HepG2 (cell line): ENCODE data around the gene ELP5. TPM values are rescaled to one million over a fixed set of nuclear protein-coding genes. Genes with fewer than 3 reads are reported as not detected.

ENCODE experiments used
- BCL6 ChIP-seq: IDR thresholded peaks from 2 replicates; pipeline ENCODE4 v1.6.1; 2016; ENCODE audit warnings: missing genetic modification reagents, missing compliant biosample characterization
- EP300 ChIP-seq, 3 experiments: sonication (generic) in 1 of 3; formaldehyde crosslinking in 1 of 3; IDR thresholded peaks; 2 replicates each; pipeline versions ENCODE4 v1.5.1 to v1.6.1; 2011 to 2020; ENCODE audit warnings: low read depth in 2 of 3, low read length in 2 of 3, borderline replicate concordance in 1 of 3, improper control_type of control experiment in 1 of 3, mild to moderate bottlenecking in 1 of 3, missing genetic modification reagents in 1 of 3, moderate library complexity in 1 of 3
- FOSL1 ChIP-seq: sonication (generic); formaldehyde crosslinking; IDR thresholded peaks from 2 replicates; pipeline ENCODE4 v1.9.0; 2021; ENCODE audit warnings: missing genetic modification reagents, borderline replicate concordance
- FOXK2 ChIP-seq: fragments of 450-650 bp; IDR thresholded peaks from 2 replicates; pipeline ENCODE4 v1.6.1; 2016
- GLI4 ChIP-seq: sonication (generic); formaldehyde crosslinking; IDR thresholded peaks from 2 replicates; pipeline ENCODE4 v1.5.1; 2020; ENCODE audit warnings: missing genetic modification reagents, mild to moderate bottlenecking, moderate library complexity, borderline replicate concordance
- PRMT3 ChIP-seq: sonication (generic); formaldehyde crosslinking; IDR thresholded peaks from 2 replicates; pipeline ENCODE4 v1.8.1; 2022; ENCODE audit warnings: low read depth, mild to moderate bottlenecking, moderate library complexity, missing genetic modification reagents, borderline replicate concordance
- RBFOX2 ChIP-seq: fragments of 200-400 bp; formaldehyde crosslinking; IDR thresholded peaks from 2 replicates; pipeline ENCODE4 v1.6.1; 2017; ENCODE audit warnings: low read depth, mild to moderate bottlenecking, low read length
- YY1 ChIP-seq: IDR thresholded peaks from 2 replicates; pipeline ENCODE4 v1.6.1; 2011; ENCODE audit warnings: low read length, low read depth, moderate library complexity, mild to moderate bottlenecking; ENCODE audit not compliant: insufficient read depth, insufficient replicate concordance
- ZBTB8A ChIP-seq: sonication (generic); formaldehyde crosslinking; IDR thresholded peaks from 2 replicates; pipeline ENCODE4 v1.4.0; 2020; ENCODE audit warnings: mild to moderate bottlenecking, low read depth, missing genetic modification reagents, borderline replicate concordance
- ZFP1 ChIP-seq: IDR thresholded peaks from 2 replicates; pipeline ENCODE4 v1.6.1; 2016
- ZNF292 ChIP-seq: sonication (generic); formaldehyde crosslinking; IDR thresholded peaks from 2 replicates; pipeline ENCODE4 v1.8.1; 2022; ENCODE audit warnings: mild to moderate bottlenecking, low read depth, missing genetic modification reagents, borderline replicate concordance
- ZNF451 ChIP-seq: sonication (generic); formaldehyde crosslinking; IDR thresholded peaks from 2 replicates; pipeline ENCODE4 v1.5.0; 2020; ENCODE audit warnings: mild to moderate bottlenecking, missing genetic modification reagents
- ZNF788 ChIP-seq: sonication (generic); formaldehyde crosslinking; IDR thresholded peaks from 2 replicates; pipeline ENCODE4 v1.5.0; 2020; ENCODE audit warnings: mild to moderate bottlenecking, missing genetic modification reagents, borderline replicate concordance
- polyA plus RNA-seq, 8 experiments: library from polyadenylated mRNA; depleted of rRNA in 3 of 8; stranded (reverse) in 7 of 8; unstranded in 1 of 8; fragments of >200 nt; fragmentation: Illumina TruSeq in 4 of 8; extraction: Trizol in 4 of 8; gene quantifications; 2 replicates each; pipeline versions ENCODE4 v1.2.1 to v1.2.3, GENCODE V29; 2011 to 2016; ENCODE audit warnings: low read depth in 4 of 8, missing spikeins in 1 of 8, mixed read lengths in 1 of 8; ENCODE audit not compliant: insufficient read depth in 1 of 8
- total RNA-seq, 5 experiments: library from RNA; depleted of rRNA; stranded (reverse); fragments of >200 nt; fragmentation: Illumina TruSeq; extraction: Trizol; gene quantifications; 2 replicates each; pipeline ENCODE4 v1.2.3, GENCODE V29; 2016; ENCODE audit warnings: low read depth in 1 of 5
- TF ChIP-seq, protein P1 (sequence below): sonication (generic); formaldehyde crosslinking; IDR thresholded peaks from 2 replicates; pipeline ENCODE4 v1.4.0; 2020; ENCODE audit warnings: missing genetic modification reagents, borderline replicate concordance
- TF ChIP-seq, protein P2 (sequence below): sonication (generic); formaldehyde crosslinking; IDR thresholded peaks from 2 replicates; pipeline ENCODE4 v1.4.0; 2020; ENCODE audit warnings: missing genetic modification reagents
- TF ChIP-seq, protein P3 (sequence below): sonication (generic); formaldehyde crosslinking; IDR thresholded peaks from 2 replicates; pipeline ENCODE4 v1.5.0; 2020; ENCODE audit warnings: missing genetic modification reagents
- TF ChIP-seq, protein P4 (sequence below): sonication (generic); formaldehyde crosslinking; IDR thresholded peaks from 2 replicates; pipeline ENCODE4 v1.4.0; 2020; ENCODE audit warnings: missing genetic modification reagents

ELP5 gene
- total and polyA plus RNA-seq, 2 of the 13 experiments (the other 11 are each of a cell fraction or from before 2014, with no cell fraction given): 67.6 to 69.8 TPM

DNA sequence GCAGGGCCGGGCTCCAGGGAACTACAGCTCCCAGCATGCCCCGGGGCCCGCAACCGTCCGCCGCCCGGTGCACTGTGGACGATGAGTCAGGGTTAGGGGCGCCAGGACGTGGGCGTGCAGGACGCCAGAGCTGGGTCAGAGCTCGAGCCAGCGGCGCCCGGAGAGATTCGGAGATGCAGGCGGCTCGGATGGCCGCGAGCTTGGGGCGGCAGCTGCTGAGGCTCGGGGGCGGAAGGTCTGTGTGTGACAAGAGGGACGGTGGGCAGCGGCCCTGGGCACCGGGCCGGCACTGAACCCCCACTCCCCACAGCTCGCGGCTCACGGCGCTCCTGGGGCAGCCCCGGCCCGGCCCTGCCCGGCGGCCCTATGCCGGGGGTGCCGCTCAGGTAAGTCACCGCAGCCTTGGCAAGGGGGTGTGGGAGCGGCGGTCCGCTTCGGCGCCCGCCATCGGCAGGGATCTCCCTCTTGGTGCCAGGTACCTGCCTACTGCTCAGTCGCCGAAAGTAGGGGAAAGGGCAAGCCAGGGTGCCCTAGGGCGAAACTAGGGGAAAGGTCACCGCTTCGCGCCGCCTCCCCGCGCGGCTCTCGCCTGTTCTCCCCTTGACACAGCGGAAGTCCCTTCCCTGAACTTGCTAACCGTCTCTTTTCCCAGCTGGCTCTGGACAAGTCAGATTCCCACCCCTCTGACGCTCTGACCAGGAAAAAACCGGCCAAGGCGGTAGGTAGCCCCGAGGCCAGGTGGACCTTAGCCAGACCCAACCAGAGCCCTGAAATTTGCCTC, 32.0 kb upstream of the ELP5 start, which contains the start of the genes ACADVL and DLG4 (continued):
- TF ChIP-seq YY1 (peak; percentile 72), GLI4 (CRISPR knock-in tag) (peak; percentile 94; the same call in 1 of the 2 replicates), FOXK2 (no peak), BCL6 (peak; percentile 54), ZNF451 (CRISPR knock-in tag) (no peak; the same call in 1 of the 2 replicates), FOSL1 (CRISPR knock-in tag) (peak; percentile 80), ZNF292 (no peak), ZBTB8A (CRISPR knock-in tag) (peak; percentile 48; the same call in 1 of the 2 replicates), RBFOX2 (peak; percentile 94), ZNF788 (CRISPR knock-in tag) (peak; percentile 48; the same call in 1 of the 2 replicates), ZFP1 (CRISPR knock-in tag) (no peak; the same call in 1 of the 2 replicates), PRMT3 (no peak), EP300 (IDR thresholded peaks at IDR 0.05; ENCODE audit: low read depth in 2 of 2, low read length in 2 of 2) (no peak), EP300 (CRISPR knock-in tag; IDR thresholded peaks at IDR 0.05; ENCODE audit: borderline replicate concordance) (no peak)
- TF ChIP-seq, protein P1, sequence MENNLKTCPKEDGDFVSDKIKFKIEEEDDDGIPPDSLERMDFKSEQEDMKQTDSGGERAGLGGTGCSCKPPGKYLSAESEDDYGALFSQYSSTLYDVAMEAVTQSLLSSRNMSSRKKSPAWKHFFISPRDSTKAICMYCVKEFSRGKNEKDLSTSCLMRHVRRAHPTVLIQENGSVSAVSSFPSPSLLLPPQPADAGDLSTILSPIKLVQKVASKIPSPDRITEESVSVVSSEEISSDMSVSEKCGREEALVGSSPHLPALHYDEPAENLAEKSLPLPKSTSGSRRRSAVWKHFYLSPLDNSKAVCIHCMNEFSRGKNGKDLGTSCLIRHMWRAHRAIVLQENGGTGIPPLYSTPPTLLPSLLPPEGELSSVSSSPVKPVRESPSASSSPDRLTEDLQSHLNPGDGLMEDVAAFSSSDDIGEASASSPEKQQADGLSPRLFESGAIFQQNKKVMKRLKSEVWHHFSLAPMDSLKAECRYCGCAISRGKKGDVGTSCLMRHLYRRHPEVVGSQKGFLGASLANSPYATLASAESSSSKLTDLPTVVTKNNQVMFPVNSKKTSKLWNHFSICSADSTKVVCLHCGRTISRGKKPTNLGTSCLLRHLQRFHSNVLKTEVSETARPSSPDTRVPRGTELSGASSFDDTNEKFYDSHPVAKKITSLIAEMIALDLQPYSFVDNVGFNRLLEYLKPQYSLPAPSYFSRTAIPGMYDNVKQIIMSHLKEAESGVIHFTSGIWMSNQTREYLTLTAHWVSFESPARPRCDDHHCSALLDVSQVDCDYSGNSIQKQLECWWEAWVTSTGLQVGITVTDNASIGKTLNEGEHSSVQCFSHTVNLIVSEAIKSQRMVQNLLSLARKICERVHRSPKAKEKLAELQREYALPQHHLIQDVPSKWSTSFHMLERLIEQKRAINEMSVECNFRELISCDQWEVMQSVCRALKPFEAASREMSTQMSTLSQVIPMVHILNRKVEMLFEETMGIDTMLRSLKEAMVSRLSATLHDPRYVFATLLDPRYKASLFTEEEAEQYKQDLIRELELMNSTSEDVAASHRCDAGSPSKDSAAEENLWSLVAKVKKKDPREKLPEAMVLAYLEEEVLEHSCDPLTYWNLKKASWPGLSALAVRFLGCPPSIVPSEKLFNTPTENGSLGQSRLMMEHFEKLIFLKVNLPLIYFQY (CRISPR knock-in tag): peak; percentile 19; the same call in 1 of the 2 replicates
- TF ChIP-seq, protein P2, sequence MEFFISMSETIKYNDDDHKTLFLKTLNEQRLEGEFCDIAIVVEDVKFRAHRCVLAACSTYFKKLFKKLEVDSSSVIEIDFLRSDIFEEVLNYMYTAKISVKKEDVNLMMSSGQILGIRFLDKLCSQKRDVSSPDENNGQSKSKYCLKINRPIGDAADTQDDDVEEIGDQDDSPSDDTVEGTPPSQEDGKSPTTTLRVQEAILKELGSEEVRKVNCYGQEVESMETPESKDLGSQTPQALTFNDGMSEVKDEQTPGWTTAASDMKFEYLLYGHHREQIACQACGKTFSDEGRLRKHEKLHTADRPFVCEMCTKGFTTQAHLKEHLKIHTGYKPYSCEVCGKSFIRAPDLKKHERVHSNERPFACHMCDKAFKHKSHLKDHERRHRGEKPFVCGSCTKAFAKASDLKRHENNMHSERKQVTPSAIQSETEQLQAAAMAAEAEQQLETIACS (CRISPR knock-in tag): no peak
- TF ChIP-seq, protein P3, sequence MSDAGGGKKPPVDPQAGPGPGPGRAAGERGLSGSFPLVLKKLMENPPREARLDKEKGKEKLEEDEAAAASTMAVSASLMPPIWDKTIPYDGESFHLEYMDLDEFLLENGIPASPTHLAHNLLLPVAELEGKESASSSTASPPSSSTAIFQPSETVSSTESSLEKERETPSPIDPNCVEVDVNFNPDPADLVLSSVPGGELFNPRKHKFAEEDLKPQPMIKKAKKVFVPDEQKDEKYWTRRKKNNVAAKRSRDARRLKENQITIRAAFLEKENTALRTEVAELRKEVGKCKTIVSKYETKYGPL (CRISPR knock-in tag): no peak
- TF ChIP-seq, protein P4, sequence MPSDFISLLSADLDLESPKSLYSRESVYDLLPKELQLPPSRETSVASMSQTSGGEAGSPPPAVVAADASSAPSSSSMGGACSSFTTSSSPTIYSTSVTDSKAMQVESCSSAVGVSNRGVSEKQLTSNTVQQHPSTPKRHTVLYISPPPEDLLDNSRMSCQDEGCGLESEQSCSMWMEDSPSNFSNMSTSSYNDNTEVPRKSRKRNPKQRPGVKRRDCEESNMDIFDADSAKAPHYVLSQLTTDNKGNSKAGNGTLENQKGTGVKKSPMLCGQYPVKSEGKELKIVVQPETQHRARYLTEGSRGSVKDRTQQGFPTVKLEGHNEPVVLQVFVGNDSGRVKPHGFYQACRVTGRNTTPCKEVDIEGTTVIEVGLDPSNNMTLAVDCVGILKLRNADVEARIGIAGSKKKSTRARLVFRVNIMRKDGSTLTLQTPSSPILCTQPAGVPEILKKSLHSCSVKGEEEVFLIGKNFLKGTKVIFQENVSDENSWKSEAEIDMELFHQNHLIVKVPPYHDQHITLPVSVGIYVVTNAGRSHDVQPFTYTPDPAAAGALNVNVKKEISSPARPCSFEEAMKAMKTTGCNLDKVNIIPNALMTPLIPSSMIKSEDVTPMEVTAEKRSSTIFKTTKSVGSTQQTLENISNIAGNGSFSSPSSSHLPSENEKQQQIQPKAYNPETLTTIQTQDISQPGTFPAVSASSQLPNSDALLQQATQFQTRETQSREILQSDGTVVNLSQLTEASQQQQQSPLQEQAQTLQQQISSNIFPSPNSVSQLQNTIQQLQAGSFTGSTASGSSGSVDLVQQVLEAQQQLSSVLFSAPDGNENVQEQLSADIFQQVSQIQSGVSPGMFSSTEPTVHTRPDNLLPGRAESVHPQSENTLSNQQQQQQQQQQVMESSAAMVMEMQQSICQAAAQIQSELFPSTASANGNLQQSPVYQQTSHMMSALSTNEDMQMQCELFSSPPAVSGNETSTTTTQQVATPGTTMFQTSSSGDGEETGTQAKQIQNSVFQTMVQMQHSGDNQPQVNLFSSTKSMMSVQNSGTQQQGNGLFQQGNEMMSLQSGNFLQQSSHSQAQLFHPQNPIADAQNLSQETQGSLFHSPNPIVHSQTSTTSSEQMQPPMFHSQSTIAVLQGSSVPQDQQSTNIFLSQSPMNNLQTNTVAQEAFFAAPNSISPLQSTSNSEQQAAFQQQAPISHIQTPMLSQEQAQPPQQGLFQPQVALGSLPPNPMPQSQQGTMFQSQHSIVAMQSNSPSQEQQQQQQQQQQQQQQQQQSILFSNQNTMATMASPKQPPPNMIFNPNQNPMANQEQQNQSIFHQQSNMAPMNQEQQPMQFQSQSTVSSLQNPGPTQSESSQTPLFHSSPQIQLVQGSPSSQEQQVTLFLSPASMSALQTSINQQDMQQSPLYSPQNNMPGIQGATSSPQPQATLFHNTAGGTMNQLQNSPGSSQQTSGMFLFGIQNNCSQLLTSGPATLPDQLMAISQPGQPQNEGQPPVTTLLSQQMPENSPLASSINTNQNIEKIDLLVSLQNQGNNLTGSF (CRISPR knock-in tag): peak; percentile 64; the same call in 1 of the 2 replicates
